Epithelial cell of umbilical artery (primary cell): ENCODE results near the gene LETM1. TPM values are rescaled to one million over a fixed set of nuclear protein-coding genes. Genes with fewer than 3 reads are reported as not detected.

Source experiments
- total RNA-seq: library from RNA; depleted of rRNA; stranded (reverse); fragments of >200 nt; gene quantifications from 2 replicates; pipeline ENCODE4 v1.2.3, GENCODE V29; 2014

Gene LETM1
- 101 and 103 TPM in 2 replicates for total RNA-seq

GRCh38 chr4:1856071-1856942, at the start of gene LETM1:
TSS of gene LETM1 (minus strand) at chr4:1856156. CDS start at chr4:1855950, 206 bp downstream.

GRCh38 chr4:1870578-1871443, 14.9 kb upstream of the LETM1 start, which contains the start of gene NSD2:
TSS of gene NSD2 (plus strand) at chr4:1871393. CDS start at chr4:1900655, 29,262 bp downstream.

GRCh38 chr4:1792832-1793495, 63.0 kb downstream of the LETM1 start, which contains the start of gene FGFR3:
TSS of gene FGFR3 (plus strand) at chr4:1793293. CDS start at chr4:1793935, 642 bp downstream.

Other genes starting within 250 kb of the LETM1 start
- 0.65 and 2.1 TPM in 2 replicates for gene FAM53A, start 171.8 kb downstream of the LETM1 start, total RNA-seq
- 68.5 and 106 TPM in 2 replicates for gene SLBP, start 143.8 kb downstream of the LETM1 start, total RNA-seq
- 20.5 and 27.6 TPM in 2 replicates for gene TMEM129, start 134.8 kb downstream of the LETM1 start, total RNA-seq
- 18.8 and 20.8 TPM in 2 replicates for gene TACC3, start 134.6 kb downstream of the LETM1 start, total RNA-seq
- gene FGFR3, start 62.9 kb downstream of the LETM1 start, total RNA-seq = 0.30 and 1.9 TPM in 2 replicates
- 55.2 and 79.6 TPM in 2 replicates for gene NSD2, start 15.2 kb upstream of the LETM1 start, total RNA-seq
- gene NELFA, start 152.8 kb upstream of the LETM1 start, total RNA-seq = 11.2 and 14.6 TPM in 2 replicates
- 0.32 TPM in 1 of 2 replicates, not detected in the other for gene NAT8L, start 203.2 kb upstream of the LETM1 start, total RNA-seq